Fibroblast of skin of abdomen (primary cell): ENCODE measurements around the gene C2orf92.

Source experiments
- DNase-seq: peaks from one replicate; pipeline ENCODE4 v3.0.0-alpha.2; 2013

Gene C2orf92

GRCh38 chr2:97747285-97747684, 77.8 kb downstream of the C2orf92 start:
- DNase-seq = no peak

- peak; percentile 58 for DNase-seq
These were observed 78.2 kb downstream of the C2orf92 start for GRCh38 chr2:97747716-97748115.

- DNase-seq = no peak
These were observed 80.1 kb downstream of the C2orf92 start for GRCh38 chr2:97749581-97749980.

GRCh38 chr2:97750017-97750416, 80.5 kb downstream of the C2orf92 start:
- no peak for DNase-seq

- peak; percentile 14 for DNase-seq
These were observed 82.2 kb downstream of the C2orf92 start for GRCh38 chr2:97751752-97752151.
